GM23338 (cell line): ENCODE data around the gene KPNA4. TPM values are rescaled to one million over a fixed set of nuclear protein-coding genes. Genes with fewer than 3 reads are reported as not detected.

Source experiments
- polyA plus RNA-seq: library from polyadenylated mRNA; unstranded; fragments of >200 nt; fragmentation: Nextera tagmentation; extraction: Ambion mirVana; gene quantifications from 2 replicates; pipeline ENCODE4 v1.2.1, GENCODE V29; 2016
- small RNA-seq: library from RNA; depleted of rRNA; stranded (forward); fragments of <200 nt; gene quantifications from one replicate; pipeline ENCODE3, GENCODE V24; 2014; ENCODE audit warnings: low replicate concordance
- total RNA-seq: library from RNA; depleted of rRNA; stranded (reverse); fragments of >200 nt; shearing (Covaris generic); gene quantifications from 2 replicates; pipeline ENCODE4 v1.2.3, GENCODE V29; 2014; rRNA removed

The KPNA4 gene
- total and polyA plus RNA-seq, 2 experiments from 2014 or later = 17.8 to 36.2 TPM

Small RNAs within 50 kb of the gene (small RNA-seq; reads per million reads assigned to genes)
- not detected for gene RNU7-136P

Other genes with a start within 250 kb of the KPNA4 start
- 33.0 and 41.9 TPM in 2 replicates for gene IFT80, start 166.3 kb downstream of the KPNA4 start, total RNA-seq
- gene IFT80, start 166.3 kb downstream of the KPNA4 start, polyA plus RNA-seq = 13.0 and 14.1 TPM in 2 replicates
- 144 and 167 TPM in 2 replicates for gene SMC4, start 165.9 kb downstream of the KPNA4 start, total RNA-seq
- 320 and 412 TPM in 2 replicates for gene SMC4, start 165.9 kb downstream of the KPNA4 start, polyA plus RNA-seq
- 46.2 and 49.4 TPM in 2 replicates for gene TRIM59, start 115.8 kb downstream of the KPNA4 start, total RNA-seq
- gene TRIM59, start 115.8 kb downstream of the KPNA4 start, polyA plus RNA-seq = 79.9 and 98.6 TPM in 2 replicates
- gene ARL14, start 111.6 kb upstream of the KPNA4 start, total RNA-seq = not detected in 2 replicates
- gene ARL14, start 111.6 kb upstream of the KPNA4 start, polyA plus RNA-seq = not detected in 2 replicates
- gene PPM1L, start 190.7 kb upstream of the KPNA4 start, total RNA-seq = 20.9 and 26.4 TPM in 2 replicates
- 2.9 and 3.9 TPM in 2 replicates for gene PPM1L, start 190.7 kb upstream of the KPNA4 start, polyA plus RNA-seq